Type B pancreatic cell (in vitro differentiated cells): ENCODE data around the gene PPP1R1C. TPM values are rescaled to one million over a fixed set of nuclear protein-coding genes. Genes with fewer than 3 reads are reported as not detected.

ENCODE experiments used
- DNase-seq: peaks from one replicate; pipeline ENCODE4 v3.0.0; 2021; ENCODE audit warnings: mixed read lengths; ENCODE audit not compliant: unreplicated experiment; ENCODE audit errors: extremely low spot score
- H3K27ac Mint-ChIP-seq: 2 replicates; pipeline ENCODE4 v1.8.0; 2021; ENCODE audit warnings: mild to moderate bottlenecking, mixed read lengths
- H3K27me3 Mint-ChIP-seq: 2 replicates; pipeline ENCODE4 v1.8.0; 2021; ENCODE audit warnings: mixed read lengths
- H3K36me3 Mint-ChIP-seq: 2 replicates; pipeline ENCODE4 v1.8.0; 2021; ENCODE audit warnings: mixed read lengths
- H3K4me1 Mint-ChIP-seq: one replicate; pipeline ENCODE4 v1.8.0; 2021; ENCODE audit warnings: mixed read lengths; ENCODE audit not compliant: unreplicated experiment
- H3K4me3 Mint-ChIP-seq: 2 replicates; pipeline ENCODE4 v1.8.0; 2021; ENCODE audit warnings: mild to moderate bottlenecking, mixed read lengths
- H3K9me3 Mint-ChIP-seq: 2 replicates; pipeline ENCODE4 v1.8.0; 2021; ENCODE audit warnings: mixed read lengths
- total RNA-seq: library from RNA; stranded (reverse); gene quantifications from 2 replicates; pipeline ENCODE4 v1.2.1, GENCODE V29; 2021; ENCODE audit warnings: low replicate concordance
- TF ChIP-seq, protein P1 (sequence below): fragments of 200-600 bp; sonication (generic); conservative IDR thresholded peaks from 2 replicates; pipeline ENCODE4 v1.5.0; 2021; ENCODE audit warnings: antibody characterized with exemption, mild to moderate bottlenecking

The PPP1R1C gene
- total RNA-seq, 1 donor from 2014 or later: 1.4 TPM

- no peaks in the 10 kb centered on the region for H3K4me1 Mint-ChIP-seq
- no peaks in the 10 kb centered on the region for H3K9me3 Mint-ChIP-seq
- H3K27ac Mint-ChIP-seq: no peak overlapping the region
- H3K4me3 Mint-ChIP-seq: no peak overlapping the region
- no peaks in the 10 kb centered on the region for H3K27me3 Mint-ChIP-seq
- TF ChIP-seq, protein P1, sequence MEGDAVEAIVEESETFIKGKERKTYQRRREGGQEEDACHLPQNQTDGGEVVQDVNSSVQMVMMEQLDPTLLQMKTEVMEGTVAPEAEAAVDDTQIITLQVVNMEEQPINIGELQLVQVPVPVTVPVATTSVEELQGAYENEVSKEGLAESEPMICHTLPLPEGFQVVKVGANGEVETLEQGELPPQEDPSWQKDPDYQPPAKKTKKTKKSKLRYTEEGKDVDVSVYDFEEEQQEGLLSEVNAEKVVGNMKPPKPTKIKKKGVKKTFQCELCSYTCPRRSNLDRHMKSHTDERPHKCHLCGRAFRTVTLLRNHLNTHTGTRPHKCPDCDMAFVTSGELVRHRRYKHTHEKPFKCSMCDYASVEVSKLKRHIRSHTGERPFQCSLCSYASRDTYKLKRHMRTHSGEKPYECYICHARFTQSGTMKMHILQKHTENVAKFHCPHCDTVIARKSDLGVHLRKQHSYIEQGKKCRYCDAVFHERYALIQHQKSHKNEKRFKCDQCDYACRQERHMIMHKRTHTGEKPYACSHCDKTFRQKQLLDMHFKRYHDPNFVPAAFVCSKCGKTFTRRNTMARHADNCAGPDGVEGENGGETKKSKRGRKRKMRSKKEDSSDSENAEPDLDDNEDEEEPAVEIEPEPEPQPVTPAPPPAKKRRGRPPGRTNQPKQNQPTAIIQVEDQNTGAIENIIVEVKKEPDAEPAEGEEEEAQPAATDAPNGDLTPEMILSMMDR: no peak
- no peak for DNase-seq
- H3K36me3 Mint-ChIP-seq: no peaks in the 10 kb centered on the region
Observed at GRCh38 chr2:182166406-182166805, 180.8 kb downstream of the PPP1R1C start.

DNA sequence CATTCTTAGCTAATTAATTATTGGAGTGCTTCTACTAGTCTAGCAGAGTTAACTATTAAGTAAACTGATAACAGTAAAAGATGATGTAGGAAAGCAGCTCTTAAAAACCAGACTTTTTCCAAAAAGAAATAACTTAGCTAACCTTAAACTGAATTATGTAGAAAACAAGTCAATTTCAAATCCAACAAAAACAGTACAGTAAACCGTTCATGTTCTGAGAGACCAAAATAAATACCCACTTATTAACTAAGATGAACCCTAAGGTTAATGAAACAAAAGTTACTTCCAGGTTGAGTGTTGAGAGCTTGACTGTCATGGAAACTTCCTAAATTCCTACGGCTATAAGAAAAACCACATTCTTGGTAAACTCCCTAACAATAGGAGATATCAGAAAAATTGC, 181.2 kb downstream of the PPP1R1C start:
- TF ChIP-seq, protein P1: no peak
- Mint-ChIP-seq H3K36me3 (no peaks in the 10 kb centered on the region), H3K4me1 (no peaks in the 10 kb centered on the region), H3K9me3 (no peaks in the 10 kb centered on the region), H3K4me3 (no peak overlapping the region), H3K27me3 (no peaks in the 10 kb centered on the region), H3K27ac (no peak overlapping the region)
- no peak for DNase-seq

Other genes with a start within 250 kb of the PPP1R1C start
- 109 and 137 TPM in 2 replicates for gene ITPRID2, start 94.1 kb upstream of the PPP1R1C start, total RNA-seq